Choroid plexus epithelial cell (primary cell): ENCODE data around the gene OR14C36.

ENCODE experiments used
- DNase-seq: peaks from one replicate; pipeline ENCODE4 v3.0.0-alpha.2; 2010; ENCODE audit warnings: low read depth
- H3K4me3 ChIP-seq: 2 replicates; pipeline ENCODE4 v1.5.1; 2011; ENCODE audit warnings: low read depth, mild to moderate bottlenecking, control low read depth, low read length, moderate library complexity
- TF ChIP-seq, protein P1 (sequence below): conservative IDR thresholded peaks from 2 replicates; pipeline ENCODE4 v1.5.1; 2011; ENCODE audit warnings: low read depth, mild to moderate bottlenecking, control low read depth, inconsistent platforms, low read length, moderate library complexity

OR14C36 gene

DNA sequence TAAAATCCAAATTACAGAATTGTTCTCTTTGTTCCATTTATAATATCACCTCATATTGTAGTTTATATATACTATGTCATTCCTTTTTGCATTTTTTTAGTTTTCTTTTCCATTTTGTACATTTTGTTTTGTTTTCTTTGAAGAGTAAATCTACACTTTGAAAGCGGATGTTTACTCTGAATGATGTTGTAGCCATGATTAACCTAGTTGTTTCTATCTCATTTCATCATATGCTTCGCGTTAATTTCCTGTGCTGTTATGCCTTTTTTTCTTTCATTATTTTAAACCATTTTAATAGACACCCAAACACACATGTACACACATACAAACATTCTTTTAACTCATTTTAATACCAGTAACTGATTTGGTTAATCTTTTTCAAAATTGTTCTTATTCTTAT is 32.3 kb downstream of the OR14C36 start:
- no peak for DNase-seq
- TF ChIP-seq, protein P1, sequence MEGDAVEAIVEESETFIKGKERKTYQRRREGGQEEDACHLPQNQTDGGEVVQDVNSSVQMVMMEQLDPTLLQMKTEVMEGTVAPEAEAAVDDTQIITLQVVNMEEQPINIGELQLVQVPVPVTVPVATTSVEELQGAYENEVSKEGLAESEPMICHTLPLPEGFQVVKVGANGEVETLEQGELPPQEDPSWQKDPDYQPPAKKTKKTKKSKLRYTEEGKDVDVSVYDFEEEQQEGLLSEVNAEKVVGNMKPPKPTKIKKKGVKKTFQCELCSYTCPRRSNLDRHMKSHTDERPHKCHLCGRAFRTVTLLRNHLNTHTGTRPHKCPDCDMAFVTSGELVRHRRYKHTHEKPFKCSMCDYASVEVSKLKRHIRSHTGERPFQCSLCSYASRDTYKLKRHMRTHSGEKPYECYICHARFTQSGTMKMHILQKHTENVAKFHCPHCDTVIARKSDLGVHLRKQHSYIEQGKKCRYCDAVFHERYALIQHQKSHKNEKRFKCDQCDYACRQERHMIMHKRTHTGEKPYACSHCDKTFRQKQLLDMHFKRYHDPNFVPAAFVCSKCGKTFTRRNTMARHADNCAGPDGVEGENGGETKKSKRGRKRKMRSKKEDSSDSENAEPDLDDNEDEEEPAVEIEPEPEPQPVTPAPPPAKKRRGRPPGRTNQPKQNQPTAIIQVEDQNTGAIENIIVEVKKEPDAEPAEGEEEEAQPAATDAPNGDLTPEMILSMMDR: no peak
- no peak overlapping the region for H3K4me3 ChIP-seq

GRCh38 chr1:248388426-248388825 is 39.9 kb downstream of the OR14C36 start:
- H3K4me3 ChIP-seq: no peak overlapping the region
- TF ChIP-seq, protein P1: no peak
- DNase-seq: no peak

DNA sequence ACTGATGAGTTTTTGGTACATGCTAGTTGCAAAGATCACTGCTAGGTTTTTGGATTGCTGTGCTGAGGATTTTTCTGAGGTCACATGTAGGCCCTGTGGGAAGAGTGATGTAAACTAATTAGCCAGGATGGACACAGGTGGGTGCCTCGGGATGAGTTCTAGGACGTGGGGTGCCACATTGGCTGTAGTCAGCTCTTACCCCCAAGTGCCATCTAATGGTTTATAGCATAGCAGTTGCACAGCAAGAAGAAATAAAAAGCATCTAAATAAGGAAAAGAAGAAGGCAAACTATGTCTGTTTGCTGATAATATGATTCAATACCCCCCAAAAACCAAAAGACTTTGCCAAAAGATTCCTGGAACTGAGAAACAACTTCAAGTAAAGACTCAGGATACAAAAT is 44.5 kb downstream of the OR14C36 start:
- DNase-seq: no peak
- TF ChIP-seq, protein P1: no peak

More for the DNA sequence above, 44.5 kb downstream of the OR14C36 start:
- H3K4me3 ChIP-seq: no peak overlapping the region
